Natural killer cell (primary cell): ENCODE measurements around the gene CCDC87. TPM values are rescaled to one million over a fixed set of nuclear protein-coding genes. Genes with fewer than 3 reads are reported as not detected.
A peak's percentile ranks its signal among the peaks of the same experiment; 100 is the strongest.

Source experiments
- ATAC-seq, 3 donors: fragments of 150-1000 bp in 2 of 3; fragments of 200-7000 bp in 1 of 3; cut with Tn5 transposase; 1 replicate in 1 of 3; 2 replicates in 2 of 3; pipeline ENCODE4 v1.10.0; 2021; ENCODE audit warnings: mild to moderate bottlenecking in 2 of 3, moderate library complexity in 2 of 3
- DNase-seq, 2 donors: peaks; one replicate each; pipeline versions ENCODE4 v3.0.0 to v3.0.0-alpha.2; 2013 to 2021; ENCODE audit warnings: mixed read lengths in 1 of 2
- H3K27ac ChIP-seq: one replicate; pipeline ENCODE4 v1.5.1; 2013; ENCODE audit warnings: mild to moderate bottlenecking, low read length
- H3K27me3 ChIP-seq: one replicate; pipeline ENCODE4 v1.6.1; 2013; ENCODE audit warnings: low read length; ENCODE audit not compliant: control insufficient read depth, insufficient read depth
- H3K36me3 ChIP-seq: one replicate; pipeline ENCODE4 v1.6.1; 2013; ENCODE audit warnings: low read length; ENCODE audit not compliant: control insufficient read depth, insufficient read depth
- H3K4me1 ChIP-seq: one replicate; pipeline ENCODE4 v1.6.1; 2013; ENCODE audit warnings: low read length; ENCODE audit not compliant: control insufficient read depth, insufficient read depth
- H3K4me3 ChIP-seq: one replicate; pipeline ENCODE4 v1.5.1; 2013; ENCODE audit warnings: low read length
- H3K9me3 ChIP-seq: one replicate; pipeline ENCODE4 v1.6.1; 2013; ENCODE audit warnings: low read length; ENCODE audit not compliant: control insufficient read depth, insufficient read depth
- H3K27ac Mint-ChIP-seq, 2 donors: one replicate each; pipeline ENCODE4 v1.8.0; 2022; ENCODE audit warnings: mild to moderate bottlenecking in 2 of 2, mixed read lengths in 2 of 2, moderate library complexity in 1 of 2
- H3K27me3 Mint-ChIP-seq, 2 donors: one replicate each; pipeline ENCODE4 v1.8.0; 2022; ENCODE audit warnings: low read depth in 2 of 2, mixed read lengths in 2 of 2
- H3K36me3 Mint-ChIP-seq: one replicate; pipeline ENCODE4 v1.8.0; 2022; ENCODE audit warnings: mixed read lengths
- H3K4me1 Mint-ChIP-seq, 2 donors: one replicate each; pipeline ENCODE4 v1.8.0; 2022; ENCODE audit warnings: mixed read lengths in 2 of 2
- H3K4me3 Mint-ChIP-seq: one replicate; pipeline ENCODE4 v1.8.0; 2022; ENCODE audit warnings: mild to moderate bottlenecking, moderate library complexity, mixed read lengths
- H3K9me3 Mint-ChIP-seq, 2 donors: one replicate each; pipeline ENCODE4 v1.8.0; 2022; ENCODE audit warnings: mixed read lengths in 2 of 2
- CTCF ChIP-seq: fragments of 200-600 bp; IDR thresholded peaks from one replicate; pipeline ENCODE4 v1.8.0; 2022; ENCODE audit warnings: antibody characterized with exemption
- WGBS: methylation state at CpG from one replicate; pipeline ENCODE4 v1.1.7; 2013; ENCODE audit warnings: missing lambda C conversion rate; ENCODE audit not compliant: insufficient coverage; 5-methylcytosine and 5-hydroxymethylcytosine counted together
- intact Hi-C: fragments of 100-400 bp; cut with micrococcal nuclease; formaldehyde crosslinking; loops from one replicate; pipeline ENCODE4 v1.14.2; 2022
- total RNA-seq, 4 donors: library from RNA; stranded (reverse); fragments of 120-200 nt in 1 of 4; gene quantifications; one replicate each; pipeline versions ENCODE4 v1.2.3 to v1.2.4, GENCODE V29; 2013 to 2022

Gene CCDC87
- total RNA-seq, 3 donors from 2014 or later (not counting 1 experiment from before 2014, with no cell fraction given): 0.40 to 0.68 (median 0.49) TPM

GRCh38 chr11:66561178-66561974 is 31.5 kb downstream of the CCDC87 start:
- 90% methylated on average over 14 of the region's 14 CpGs for WGBS
- intact Hi-C loops: no loop called here

GRCh38 chr11:66559866-66560676 is 32.8 kb downstream of the CCDC87 start:
- Mint-ChIP-seq H3K9me3 (no peaks in the 10 kb centered on the region), H3K4me1 (no peaks in the 10 kb centered on the region), H3K36me3 (no peaks in the 10 kb centered on the region), H3K27ac (no peak overlapping the region), H3K4me3 (no peak overlapping the region), H3K27me3 (peaks cover 0 to 7% of the 10 kb centered on the region in 2 donors)
- no peak overlapping the region for H3K4me3 ChIP-seq
- TF ChIP-seq CTCF: no peak
- ATAC-seq (no peak), DNase-seq (no peak)
- H3K27ac ChIP-seq: no peak overlapping the region
- WGBS: 88% methylated on average over 24 of the region's 27 CpGs
- no peaks in the 10 kb centered on the region for H3K9me3 ChIP-seq
- H3K27me3 ChIP-seq: peaks cover 2% of the 10 kb centered on the region
- peaks cover 8% of the 10 kb centered on the region for H3K4me1 ChIP-seq
- no peaks in the 10 kb centered on the region for H3K36me3 ChIP-seq
- intact Hi-C loops: no loop called here

More at GRCh38 chr11:66561178-66561974, 31.5 kb downstream of the CCDC87 start:
- Histone ChIP-seq H3K27ac (no peak overlapping the region), H3K4me3 (no peak overlapping the region), H3K4me1 (peaks cover 8% of the 10 kb centered on the region), H3K36me3 (no peaks in the 10 kb centered on the region), H3K9me3 (no peaks in the 10 kb centered on the region), H3K27me3 (peaks cover 2% of the 10 kb centered on the region)
- H3K27ac Mint-ChIP-seq: no peak overlapping the region
- no peak overlapping the region for H3K4me3 Mint-ChIP-seq
- no peaks in the 10 kb centered on the region for H3K9me3 Mint-ChIP-seq
- H3K36me3 Mint-ChIP-seq: no peaks in the 10 kb centered on the region
- no peak for TF ChIP-seq CTCF
- ATAC-seq (no peak), DNase-seq (no peak)
- no peaks in the 10 kb centered on the region for H3K4me1 Mint-ChIP-seq
- peaks cover 0 to 5% of the 10 kb centered on the region in 2 donors for H3K27me3 Mint-ChIP-seq

- H3K9me3 Mint-ChIP-seq: no peaks in the 10 kb centered on the region
- WGBS: 25% methylated on average over 46 of the region's 50 CpGs
- H3K27ac Mint-ChIP-seq: no peak overlapping the region
- TF ChIP-seq CTCF: no peak
- H3K4me3 ChIP-seq: no peak overlapping the region
- H3K27me3 Mint-ChIP-seq: peaks cover 0 to 7% of the 10 kb centered on the region in 2 donors
- no peak overlapping the region for H3K4me3 Mint-ChIP-seq
- no peaks in the 10 kb centered on the region for H3K36me3 ChIP-seq
- ATAC-seq: peak in 2 of 3 donors; percentile 87 to 89
- no peaks in the 10 kb centered on the region for H3K36me3 Mint-ChIP-seq
- no peaks in the 10 kb centered on the region for H3K4me1 Mint-ChIP-seq
- no peaks in the 10 kb centered on the region for H3K9me3 ChIP-seq
- H3K27me3 ChIP-seq: peaks cover 2% of the 10 kb centered on the region
- peaks cover 8% of the 10 kb centered on the region for H3K4me1 ChIP-seq
- H3K27ac ChIP-seq: no peak overlapping the region
- intact Hi-C loops: no loop called here
- peak in 1 of 2 donors; percentile 62 for DNase-seq
Measured at GRCh38 chr11:66559142-66559865, 33.6 kb downstream of the CCDC87 start.
